ENCODE results near the gene KRT6C. TPM values are rescaled to one million over a fixed set of nuclear protein-coding genes. Genes with fewer than 3 reads are reported as not detected.

The KRT6C gene
- total and polyA plus RNA-seq, 2 experiments from 2014 or later: not detected

GRCh38 chr12:52432559-52433207 lies 40.9 kb downstream of the KRT6C start:
- no peak overlapping the region for H3K4me2 ChIP-seq
- no peak for DNase-seq (ENCODE audit: low spot score)
- Mint-ChIP-seq H3K4me3 (no peak overlapping the region), H3K36me3 (ENCODE audit: low read depth) (no peaks in the 10 kb centered on the region), H3K27me3 (ENCODE audit: insufficient read depth, low read depth, poor library complexity) (peaks cover 9% of the 10 kb centered on the region), H3K27ac (no peak overlapping the region), H3K9me3 (no peaks in the 10 kb centered on the region; the same call in 1 of the 3 replicates), H3K4me1 (no peaks in the 10 kb centered on the region; the same call in 1 of the 3 replicates)
- H2AFZ ChIP-seq: no peak overlapping the region
- TF ChIP-seq ZNF114 (CRISPR knock-in tag; IDR thresholded peaks at IDR 0.05) (no peak), ZNF331 (CRISPR knock-in tag; IDR thresholded peaks at IDR 0.05; ENCODE audit: low read depth) (no peak)
- TF ChIP-seq, protein P1, sequence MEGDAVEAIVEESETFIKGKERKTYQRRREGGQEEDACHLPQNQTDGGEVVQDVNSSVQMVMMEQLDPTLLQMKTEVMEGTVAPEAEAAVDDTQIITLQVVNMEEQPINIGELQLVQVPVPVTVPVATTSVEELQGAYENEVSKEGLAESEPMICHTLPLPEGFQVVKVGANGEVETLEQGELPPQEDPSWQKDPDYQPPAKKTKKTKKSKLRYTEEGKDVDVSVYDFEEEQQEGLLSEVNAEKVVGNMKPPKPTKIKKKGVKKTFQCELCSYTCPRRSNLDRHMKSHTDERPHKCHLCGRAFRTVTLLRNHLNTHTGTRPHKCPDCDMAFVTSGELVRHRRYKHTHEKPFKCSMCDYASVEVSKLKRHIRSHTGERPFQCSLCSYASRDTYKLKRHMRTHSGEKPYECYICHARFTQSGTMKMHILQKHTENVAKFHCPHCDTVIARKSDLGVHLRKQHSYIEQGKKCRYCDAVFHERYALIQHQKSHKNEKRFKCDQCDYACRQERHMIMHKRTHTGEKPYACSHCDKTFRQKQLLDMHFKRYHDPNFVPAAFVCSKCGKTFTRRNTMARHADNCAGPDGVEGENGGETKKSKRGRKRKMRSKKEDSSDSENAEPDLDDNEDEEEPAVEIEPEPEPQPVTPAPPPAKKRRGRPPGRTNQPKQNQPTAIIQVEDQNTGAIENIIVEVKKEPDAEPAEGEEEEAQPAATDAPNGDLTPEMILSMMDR (conservative IDR thresholded peaks at IDR 0.05; ENCODE audit: low read depth in 2 of 2): no peak
- TF ChIP-seq, protein P2, sequence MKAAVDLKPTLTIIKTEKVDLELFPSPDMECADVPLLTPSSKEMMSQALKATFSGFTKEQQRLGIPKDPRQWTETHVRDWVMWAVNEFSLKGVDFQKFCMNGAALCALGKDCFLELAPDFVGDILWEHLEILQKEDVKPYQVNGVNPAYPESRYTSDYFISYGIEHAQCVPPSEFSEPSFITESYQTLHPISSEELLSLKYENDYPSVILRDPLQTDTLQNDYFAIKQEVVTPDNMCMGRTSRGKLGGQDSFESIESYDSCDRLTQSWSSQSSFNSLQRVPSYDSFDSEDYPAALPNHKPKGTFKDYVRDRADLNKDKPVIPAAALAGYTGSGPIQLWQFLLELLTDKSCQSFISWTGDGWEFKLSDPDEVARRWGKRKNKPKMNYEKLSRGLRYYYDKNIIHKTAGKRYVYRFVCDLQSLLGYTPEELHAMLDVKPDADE (IDR thresholded peaks at IDR 0.05): no peak
- no peaks in the 10 kb centered on the region for H3F3A ChIP-seq (replicated peaks; ENCODE audit: low read depth)
- H3K27me3 ChIP-seq (ENCODE audit: insufficient read depth): no peaks in the 10 kb centered on the region
- H3K4me3 ChIP-seq: no peak overlapping the region
- H3K27ac ChIP-seq (ENCODE audit: low read depth): no peak overlapping the region
- ATAC-seq: no peak
- H3K9me2 ChIP-seq (ENCODE audit: insufficient read depth): peaks cover 13% of the 10 kb centered on the region
- H4K20me1 ChIP-seq (replicated peaks; ENCODE audit: insufficient read depth): no peaks in the 10 kb centered on the region
- H3K4me1 ChIP-seq (ENCODE audit: insufficient read depth): no peaks in the 10 kb centered on the region
- no peaks in the 10 kb centered on the region for H3K36me3 ChIP-seq (ENCODE audit: insufficient read depth)
- H3K79me2 ChIP-seq (replicated peaks; ENCODE audit: insufficient read depth): no peaks in the 10 kb centered on the region

- H3K36me3 Mint-ChIP-seq (ENCODE audit: low read depth): no peaks in the 10 kb centered on the region
- Histone ChIP-seq H3K9me2 (ENCODE audit: insufficient read depth) (peaks cover 4% of the 10 kb centered on the region; the same call in 1 of the 2 replicates), H3K4me2 (no peak overlapping the region), H3K4me3 (no peak overlapping the region), H3K27ac (ENCODE audit: low read depth) (no peak overlapping the region), H3K4me1 (ENCODE audit: insufficient read depth) (no peaks in the 10 kb centered on the region), H3K27me3 (ENCODE audit: insufficient read depth) (no peaks in the 10 kb centered on the region), H3K36me3 (ENCODE audit: insufficient read depth) (no peaks in the 10 kb centered on the region), H3F3A (replicated peaks; ENCODE audit: low read depth) (no peaks in the 10 kb centered on the region), H2AFZ (no peak overlapping the region), H4K20me1 (replicated peaks; ENCODE audit: insufficient read depth) (no peaks in the 10 kb centered on the region), H3K79me2 (replicated peaks; ENCODE audit: insufficient read depth) (no peaks in the 10 kb centered on the region)
- H3K9me3 Mint-ChIP-seq: no peaks in the 10 kb centered on the region
- ATAC-seq (no peak), DNase-seq (ENCODE audit: low spot score) (peak; percentile 10)
- peaks cover 7% of the 10 kb centered on the region for H3K27me3 Mint-ChIP-seq (ENCODE audit: insufficient read depth, low read depth, poor library complexity)
- TF ChIP-seq, protein P1 (conservative IDR thresholded peaks at IDR 0.05; ENCODE audit: low read depth in 2 of 2): peak in 1 of 2 experiments; percentile 56; a peak in 2 of 4 replicates
- no peak for TF ChIP-seq POLR2AphosphoS5 (IDR thresholded peaks at IDR 0.05; ENCODE audit: low read depth)
- TF ChIP-seq, protein P3, sequence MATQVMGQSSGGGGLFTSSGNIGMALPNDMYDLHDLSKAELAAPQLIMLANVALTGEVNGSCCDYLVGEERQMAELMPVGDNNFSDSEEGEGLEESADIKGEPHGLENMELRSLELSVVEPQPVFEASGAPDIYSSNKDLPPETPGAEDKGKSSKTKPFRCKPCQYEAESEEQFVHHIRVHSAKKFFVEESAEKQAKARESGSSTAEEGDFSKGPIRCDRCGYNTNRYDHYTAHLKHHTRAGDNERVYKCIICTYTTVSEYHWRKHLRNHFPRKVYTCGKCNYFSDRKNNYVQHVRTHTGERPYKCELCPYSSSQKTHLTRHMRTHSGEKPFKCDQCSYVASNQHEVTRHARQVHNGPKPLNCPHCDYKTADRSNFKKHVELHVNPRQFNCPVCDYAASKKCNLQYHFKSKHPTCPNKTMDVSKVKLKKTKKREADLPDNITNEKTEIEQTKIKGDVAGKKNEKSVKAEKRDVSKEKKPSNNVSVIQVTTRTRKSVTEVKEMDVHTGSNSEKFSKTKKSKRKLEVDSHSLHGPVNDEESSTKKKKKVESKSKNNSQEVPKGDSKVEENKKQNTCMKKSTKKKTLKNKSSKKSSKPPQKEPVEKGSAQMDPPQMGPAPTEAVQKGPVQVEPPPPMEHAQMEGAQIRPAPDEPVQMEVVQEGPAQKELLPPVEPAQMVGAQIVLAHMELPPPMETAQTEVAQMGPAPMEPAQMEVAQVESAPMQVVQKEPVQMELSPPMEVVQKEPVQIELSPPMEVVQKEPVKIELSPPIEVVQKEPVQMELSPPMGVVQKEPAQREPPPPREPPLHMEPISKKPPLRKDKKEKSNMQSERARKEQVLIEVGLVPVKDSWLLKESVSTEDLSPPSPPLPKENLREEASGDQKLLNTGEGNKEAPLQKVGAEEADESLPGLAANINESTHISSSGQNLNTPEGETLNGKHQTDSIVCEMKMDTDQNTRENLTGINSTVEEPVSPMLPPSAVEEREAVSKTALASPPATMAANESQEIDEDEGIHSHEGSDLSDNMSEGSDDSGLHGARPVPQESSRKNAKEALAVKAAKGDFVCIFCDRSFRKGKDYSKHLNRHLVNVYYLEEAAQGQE (IDR thresholded peaks at IDR 0.05; ENCODE audit: unreplicated experiment): no peak
- H3K4me1 Mint-ChIP-seq: peaks cover 8% of the 10 kb centered on the region
- H3K4me3 Mint-ChIP-seq: no peak overlapping the region
- H3K27ac Mint-ChIP-seq: no peak overlapping the region
These were observed 45.5 kb downstream of the KRT6C start for GRCh38 chr12:52428121-52428520.

All from GM23338 (cell line).